GM21825 (cell line): ENCODE results near the gene FGFRL1.

Experiments
- ATAC-seq: cut with Tn5 transposase; IDR thresholded peaks from one replicate; pipeline ENCODE4 v1.9.1; 2021; ENCODE audit warnings: mild to moderate bottlenecking, moderate library complexity; ENCODE audit not compliant: unreplicated experiment

The FGFRL1 gene

DNA sequence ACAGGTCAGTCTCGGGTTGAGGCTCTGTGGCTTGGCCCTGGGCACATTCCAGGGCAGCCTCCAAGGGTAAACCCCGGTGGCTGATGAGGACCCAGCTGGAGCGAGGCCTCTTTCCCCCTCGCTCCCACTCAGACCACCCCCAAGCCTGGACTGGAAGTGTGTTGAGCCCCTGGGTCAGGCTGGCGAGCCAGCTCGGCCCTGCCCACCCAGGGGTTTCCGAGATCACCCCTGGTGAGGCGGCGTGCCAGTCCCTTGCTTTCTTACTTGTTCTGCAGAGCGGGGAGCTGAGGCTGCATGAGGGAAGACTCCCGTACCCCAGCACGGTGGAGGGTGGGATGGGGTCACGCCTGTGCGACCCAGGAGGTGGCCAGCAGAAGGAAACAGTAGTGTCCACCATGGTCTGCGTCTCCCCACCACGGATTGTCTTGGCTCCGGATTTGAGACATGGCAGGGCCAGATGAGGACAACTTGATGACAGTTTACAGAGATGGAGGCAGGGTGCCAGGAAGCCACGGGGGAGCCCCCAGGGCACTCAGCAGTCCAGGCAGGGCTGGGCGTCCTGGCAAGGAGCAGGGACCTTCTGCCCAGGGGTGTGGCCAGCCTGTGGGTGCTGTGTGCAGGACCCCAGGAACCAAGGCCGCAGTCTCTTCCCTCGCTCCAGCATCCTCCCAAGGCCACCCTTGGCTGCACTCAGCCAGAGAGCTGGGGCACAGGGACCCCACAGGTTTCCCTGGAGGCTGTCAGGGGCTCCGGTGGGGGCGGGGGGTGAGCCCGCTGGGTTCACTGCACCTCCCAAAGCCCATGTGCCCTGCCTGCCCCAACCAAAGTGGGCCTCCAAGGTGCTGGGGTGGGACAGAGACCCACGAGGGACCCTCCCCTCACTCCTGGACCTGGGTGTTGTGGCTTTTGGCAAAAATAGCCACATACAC, 6.6 kb upstream of the FGFRL1 start:
- ATAC-seq = no peak

DNA sequence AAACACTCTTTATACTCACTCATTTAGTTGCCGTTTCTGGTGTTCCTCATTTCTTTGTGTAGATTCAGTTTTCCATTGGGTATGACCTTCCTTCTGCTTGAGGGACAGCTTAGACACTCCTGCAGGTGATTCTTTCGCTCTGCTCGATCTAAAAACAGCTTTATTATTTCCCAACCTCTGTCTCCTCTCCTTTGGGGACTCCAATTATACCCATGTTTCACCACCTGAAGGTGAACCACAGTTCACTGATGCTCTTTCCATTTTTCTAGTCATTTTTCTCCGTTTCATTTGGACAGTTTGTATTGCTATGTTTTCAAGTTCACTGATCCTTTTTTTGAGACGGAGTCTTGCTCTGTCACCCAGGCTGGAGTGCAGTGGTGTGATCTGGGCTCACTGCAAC, 4.6 kb upstream of the FGFRL1 start:
- ATAC-seq = no peak

DNA sequence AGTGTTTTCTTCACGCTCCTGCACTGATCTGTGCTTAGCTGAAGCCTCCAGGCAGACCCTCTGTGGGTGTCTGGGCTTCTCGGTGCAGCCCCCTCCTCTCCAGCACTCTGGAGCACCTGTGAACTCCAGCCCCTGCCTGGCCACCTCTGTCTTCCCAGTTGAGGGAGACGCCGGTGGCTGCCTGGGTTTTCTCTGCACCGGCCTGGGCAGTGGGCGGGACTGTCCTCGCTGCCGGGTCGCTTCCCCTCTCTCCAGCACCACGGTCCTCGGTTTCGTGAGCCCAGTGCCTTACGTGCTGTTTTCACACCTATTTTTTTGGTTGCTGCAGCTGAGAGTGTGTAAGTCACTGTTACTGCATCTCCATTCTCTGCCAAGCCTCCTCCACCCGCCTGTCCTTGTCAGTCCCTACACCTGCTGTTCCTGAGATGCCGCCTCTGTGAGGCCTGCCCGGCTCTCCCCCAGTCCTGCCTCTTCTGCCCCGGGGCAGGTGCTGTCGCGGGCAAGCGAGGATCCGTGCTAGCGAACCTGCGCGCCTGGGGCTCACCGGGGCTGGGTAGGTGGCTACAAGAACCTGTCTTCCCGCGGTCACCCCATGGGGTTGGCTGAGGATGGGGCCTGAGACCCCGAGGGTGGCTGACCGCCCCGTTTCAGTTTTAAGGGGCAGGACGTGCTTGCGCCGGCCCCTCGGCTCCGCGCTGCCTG, 2.4 kb upstream of the FGFRL1 start:
- ATAC-seq = peak; percentile 13

DNA sequence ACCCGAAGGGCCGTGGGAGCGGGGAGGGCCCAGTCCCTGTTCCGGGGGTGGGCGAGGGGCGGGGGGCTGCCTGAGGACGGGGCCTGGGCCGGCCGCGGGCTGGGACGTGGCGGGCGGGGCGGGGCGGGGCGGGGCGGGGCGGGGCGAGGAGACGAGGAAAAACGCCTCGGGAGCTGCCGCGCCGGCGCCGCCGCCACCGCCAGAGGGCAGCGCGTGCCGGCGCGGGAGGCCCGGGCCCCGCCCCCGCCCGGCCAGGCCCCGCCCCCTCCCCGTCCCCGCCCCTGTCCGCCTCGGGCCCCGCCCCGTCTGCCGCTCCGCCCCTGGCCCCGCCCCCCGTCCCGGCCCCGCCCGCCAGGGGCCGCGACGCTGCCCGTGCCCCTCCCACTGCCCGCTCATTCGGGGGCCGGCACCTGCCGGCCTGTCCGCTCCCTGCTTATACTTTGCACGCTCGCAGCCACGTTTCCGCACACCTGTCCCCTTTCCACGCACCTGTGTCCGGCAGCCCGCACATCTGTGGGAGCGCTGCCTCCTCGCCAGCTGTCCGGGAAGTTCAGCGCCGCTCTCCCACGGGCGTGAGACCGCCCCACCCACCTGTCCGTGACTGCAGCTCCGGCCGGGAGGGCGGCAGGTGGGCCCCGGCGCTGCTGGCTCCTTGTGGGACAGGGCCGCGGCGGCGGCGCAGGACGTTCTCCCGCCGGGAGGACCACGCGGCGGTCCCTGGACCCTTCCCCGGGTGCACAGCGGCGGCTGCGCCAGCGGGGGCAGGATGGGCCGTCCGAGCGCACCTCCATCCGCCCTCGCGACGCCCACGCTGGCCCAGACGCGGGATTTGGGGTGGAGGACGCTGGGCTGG, 1.7 kb upstream of the FGFRL1 start:
- peak; percentile 32 for ATAC-seq

DNA sequence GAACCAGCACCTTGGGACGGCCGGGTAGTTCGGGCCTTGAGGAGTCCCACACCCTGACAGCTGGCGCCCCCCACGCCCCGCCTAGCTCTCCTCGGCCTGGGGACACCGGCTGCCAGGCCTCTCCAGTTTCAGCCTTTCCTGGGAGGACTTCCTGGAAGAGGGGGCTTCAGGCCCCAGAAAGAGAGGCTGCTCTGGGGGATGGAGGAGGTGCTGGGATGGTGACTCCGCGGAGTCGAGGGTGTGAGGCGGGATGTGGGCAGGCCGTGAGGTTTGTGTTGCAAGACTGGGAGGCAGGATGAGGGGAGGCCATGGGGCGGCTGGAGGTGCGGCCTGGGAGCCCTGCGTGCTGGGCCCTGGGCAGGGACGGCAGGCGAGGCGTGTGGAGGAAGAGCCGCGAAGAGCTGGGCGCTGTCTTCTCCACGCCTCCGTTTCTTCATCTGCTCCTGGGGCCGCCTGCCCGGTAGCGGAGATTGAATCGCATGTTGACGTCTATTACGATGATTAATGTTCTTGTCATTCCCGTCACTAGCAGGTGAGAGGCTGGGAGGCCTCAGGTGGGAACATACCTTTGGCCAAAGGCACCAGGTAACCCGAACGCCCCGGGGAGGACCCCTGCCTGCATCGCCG, 918 bp upstream of the FGFRL1 start:
- ATAC-seq = no peak

DNA sequence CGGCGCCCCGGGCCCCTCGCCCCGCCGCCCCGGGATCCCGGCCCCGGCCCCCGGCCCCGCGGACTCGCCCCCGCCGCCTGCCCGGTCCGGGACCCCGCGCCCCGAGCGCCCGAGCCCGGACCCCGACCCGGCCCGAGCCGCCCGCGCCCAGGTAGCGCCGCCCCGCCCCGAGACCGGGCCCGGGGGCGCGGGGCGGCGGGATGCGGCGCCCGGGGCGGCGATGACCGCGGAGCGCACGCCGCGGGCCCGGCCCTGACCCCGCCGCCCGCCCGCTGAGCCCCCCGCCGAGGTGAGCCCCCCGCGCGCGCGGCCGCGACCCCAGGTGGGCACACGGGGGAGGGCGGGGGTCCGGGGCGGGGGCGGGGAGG, 224 bp downstream of the FGFRL1 start:
- no peak for ATAC-seq

DNA sequence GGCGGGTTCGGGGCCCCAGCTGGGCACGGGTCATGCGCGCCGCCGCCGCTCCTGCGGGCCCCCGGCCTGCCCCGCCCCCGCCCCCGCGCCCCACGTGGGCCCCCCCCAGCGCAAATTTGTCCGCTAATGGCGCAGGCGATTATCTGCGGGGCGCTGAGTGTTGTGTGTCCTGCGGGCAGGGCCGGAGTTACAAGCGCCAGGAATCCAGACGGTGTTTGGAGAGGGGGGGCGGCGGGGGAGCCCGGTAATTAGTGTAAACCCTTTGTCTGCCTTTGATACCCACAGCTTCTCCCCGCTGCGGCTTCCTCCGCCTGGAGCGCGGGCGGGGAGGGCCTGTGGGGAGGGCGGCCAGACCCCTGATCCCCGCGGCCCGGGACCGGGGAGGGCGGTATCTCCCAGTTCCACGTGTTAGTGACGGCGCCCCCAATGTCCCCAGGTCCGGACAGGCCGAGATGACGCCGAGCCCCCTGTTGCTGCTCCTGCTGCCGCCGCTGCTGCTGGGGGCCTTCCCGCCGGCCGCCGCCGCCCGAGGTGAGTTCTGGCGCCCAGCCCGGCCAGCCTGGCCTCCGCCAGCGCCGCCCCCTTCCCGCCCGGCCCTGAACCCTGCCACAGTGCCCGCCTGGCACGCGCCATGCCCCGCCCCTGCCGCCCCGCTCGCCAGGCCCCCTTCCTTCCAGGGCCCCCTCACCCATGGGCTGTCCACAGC, 761 bp downstream of the FGFRL1 start:
- ATAC-seq = no peak

DNA sequence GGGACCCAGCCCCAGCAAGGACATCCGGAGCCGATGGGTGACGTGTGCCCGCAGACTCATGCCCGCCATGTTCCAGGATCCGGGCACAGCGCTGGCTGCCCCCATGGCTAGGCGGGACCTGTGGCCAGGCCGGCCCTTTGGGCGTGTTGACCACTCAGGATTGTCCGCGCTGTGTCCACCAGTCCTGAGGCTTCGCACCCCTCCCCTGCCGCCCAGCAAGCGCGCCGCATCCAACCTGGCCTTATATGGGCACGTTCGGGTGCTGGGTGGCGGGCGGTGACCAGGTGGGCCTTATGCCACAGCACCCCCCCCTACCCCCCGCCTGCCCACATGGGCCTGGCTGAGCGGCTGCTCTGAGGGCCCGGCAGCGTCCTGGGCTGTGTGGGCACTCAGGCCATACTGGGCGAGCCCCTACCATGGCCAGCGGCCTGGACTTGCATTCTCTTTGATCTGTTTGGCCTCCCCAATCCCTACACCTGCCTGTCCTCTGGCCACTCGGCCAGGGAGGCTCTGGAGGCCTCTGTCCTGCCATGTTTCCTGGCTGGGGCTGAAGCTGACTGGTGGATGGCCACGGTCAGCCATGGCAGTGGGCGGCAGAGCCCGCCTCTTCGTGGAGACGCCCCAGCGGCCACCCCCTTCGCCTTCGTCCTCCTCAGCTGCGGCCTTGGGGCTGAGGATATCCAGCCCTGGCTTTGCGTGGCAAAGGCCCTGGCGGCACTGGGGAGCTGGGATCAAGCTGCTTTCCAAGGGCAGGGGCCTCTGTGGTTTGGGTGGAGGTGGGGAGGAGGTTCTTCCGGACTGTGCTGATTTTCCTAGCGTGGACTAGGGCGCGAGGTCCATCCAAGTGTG, 2.0 kb downstream of the FGFRL1 start:
- no peak for ATAC-seq

DNA sequence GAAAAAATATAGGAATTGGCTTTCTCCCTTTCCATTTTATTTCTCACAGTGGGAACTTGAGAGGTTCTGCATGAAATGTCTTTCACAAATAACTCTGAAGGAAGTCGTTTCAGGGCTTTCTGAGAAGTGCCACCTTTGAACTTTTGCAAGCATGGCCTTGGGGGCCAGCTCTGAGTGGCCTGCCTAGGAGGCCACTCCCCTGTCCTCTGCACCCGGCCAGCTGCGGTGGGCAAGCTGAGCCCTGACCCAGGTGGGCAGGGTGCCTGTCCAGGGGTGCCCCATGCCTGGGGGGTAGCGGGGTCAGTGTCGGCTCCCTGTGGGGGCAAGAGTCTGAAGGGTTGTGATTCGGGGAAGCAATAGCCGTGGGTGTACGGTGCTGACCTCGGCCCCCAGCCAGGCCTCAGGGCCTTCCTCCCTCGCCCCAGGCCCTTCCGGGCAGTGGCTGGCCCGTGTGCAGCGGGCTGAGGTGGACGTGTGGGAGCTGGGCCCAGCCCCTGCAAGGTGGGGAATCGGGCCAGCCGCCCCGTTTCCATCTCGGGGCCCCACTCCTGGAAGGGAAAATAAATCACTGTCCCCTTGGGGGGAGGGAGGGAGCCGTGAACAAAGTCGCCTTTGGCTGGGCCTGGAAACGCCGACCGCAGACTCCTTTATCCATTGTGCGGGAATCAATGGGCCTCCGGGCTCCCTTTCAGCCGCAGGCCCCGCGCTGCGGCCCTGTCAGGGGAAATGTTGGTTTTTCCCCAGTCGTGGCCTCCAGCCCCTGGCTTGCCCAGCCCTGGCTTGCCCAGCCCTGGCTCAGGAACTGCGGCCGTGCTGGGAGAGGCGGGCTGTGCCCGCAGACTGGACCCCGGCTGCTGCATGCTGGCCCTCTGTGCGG, 3.1 kb downstream of the FGFRL1 start:
- no peak for ATAC-seq

DNA sequence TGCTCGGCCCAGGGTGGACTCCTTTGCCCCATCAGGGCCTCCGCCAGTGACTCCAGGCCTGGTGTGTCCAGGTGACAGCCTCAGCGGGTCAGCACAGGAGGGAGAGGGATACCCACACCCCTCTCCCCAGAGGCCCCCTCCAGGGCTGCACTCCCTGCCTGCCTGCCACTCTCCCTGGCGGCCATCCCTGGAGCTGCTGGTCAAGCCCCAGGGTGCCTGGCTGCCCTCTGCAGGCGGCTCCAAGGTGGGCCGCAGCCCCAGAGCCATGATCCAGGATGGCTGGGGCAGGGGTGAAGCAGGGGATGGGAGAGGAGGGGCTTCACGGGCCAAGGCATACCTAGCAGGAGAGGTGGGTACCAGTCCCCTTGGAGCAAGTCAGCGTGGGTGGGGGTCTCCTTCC, 3.8 kb downstream of the FGFRL1 start:
- ATAC-seq = no peak

DNA sequence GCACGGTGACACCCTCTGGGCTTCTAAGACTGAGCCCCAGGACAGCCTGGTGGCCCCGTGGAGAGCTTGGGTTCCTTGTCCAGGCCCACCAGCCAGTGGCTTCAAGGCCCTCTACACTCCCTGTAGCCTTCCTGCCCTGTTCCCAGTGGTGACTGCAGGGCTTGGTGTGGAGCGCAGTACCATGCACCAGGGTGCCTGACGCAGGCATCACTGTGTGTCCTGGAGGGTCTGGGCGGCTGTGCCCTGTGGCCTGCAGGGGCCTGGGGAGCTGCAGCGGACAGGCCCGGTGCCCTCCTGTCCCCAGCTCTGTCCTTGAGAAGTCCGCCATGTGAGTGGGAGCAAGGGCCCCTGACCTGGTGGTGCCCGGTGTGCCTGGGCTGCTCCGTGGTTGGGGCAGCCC, 4.3 kb downstream of the FGFRL1 start:
- ATAC-seq = no peak

DNA sequence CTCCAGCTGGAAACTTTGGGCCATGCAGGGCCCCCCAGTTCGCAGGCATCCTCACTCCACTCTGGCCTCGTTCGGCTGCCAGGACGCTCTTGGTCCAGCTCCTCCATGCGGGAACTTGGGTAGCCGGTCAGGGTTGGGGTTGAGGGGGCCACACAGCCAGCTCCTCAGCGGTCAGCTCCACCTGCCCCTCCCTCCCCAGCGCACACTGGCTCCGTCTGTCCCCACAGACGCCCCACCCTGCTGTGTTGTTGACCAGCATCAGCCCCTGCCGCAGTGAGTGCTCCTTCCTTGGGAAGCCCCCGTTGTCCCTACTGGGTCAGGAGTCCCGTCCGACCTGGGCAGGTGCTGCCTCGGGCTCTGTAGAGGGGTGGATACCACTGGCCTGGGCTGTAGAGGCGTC, 5.8 kb downstream of the FGFRL1 start:
- ATAC-seq = no peak

DNA sequence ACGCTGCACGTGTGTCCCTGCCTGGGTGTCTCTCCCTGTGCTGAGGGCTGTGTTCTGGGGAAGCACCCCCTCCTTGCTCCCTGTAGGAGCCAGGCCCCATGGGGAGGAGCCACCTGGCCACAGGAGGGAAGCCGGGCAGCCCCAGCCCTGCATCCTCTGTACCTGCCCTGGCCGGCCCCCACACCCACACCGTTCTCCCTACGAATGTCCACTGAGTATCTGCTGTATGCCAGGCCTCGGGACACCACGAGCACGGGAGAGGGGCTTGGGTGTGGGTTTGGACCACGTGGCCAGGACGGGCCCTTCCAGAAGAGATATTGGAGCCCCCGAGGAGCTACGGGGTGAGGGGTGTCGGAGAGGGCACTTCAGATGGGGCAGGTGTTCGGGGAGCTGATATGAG, 6.3 kb downstream of the FGFRL1 start:
- no peak for ATAC-seq

DNA sequence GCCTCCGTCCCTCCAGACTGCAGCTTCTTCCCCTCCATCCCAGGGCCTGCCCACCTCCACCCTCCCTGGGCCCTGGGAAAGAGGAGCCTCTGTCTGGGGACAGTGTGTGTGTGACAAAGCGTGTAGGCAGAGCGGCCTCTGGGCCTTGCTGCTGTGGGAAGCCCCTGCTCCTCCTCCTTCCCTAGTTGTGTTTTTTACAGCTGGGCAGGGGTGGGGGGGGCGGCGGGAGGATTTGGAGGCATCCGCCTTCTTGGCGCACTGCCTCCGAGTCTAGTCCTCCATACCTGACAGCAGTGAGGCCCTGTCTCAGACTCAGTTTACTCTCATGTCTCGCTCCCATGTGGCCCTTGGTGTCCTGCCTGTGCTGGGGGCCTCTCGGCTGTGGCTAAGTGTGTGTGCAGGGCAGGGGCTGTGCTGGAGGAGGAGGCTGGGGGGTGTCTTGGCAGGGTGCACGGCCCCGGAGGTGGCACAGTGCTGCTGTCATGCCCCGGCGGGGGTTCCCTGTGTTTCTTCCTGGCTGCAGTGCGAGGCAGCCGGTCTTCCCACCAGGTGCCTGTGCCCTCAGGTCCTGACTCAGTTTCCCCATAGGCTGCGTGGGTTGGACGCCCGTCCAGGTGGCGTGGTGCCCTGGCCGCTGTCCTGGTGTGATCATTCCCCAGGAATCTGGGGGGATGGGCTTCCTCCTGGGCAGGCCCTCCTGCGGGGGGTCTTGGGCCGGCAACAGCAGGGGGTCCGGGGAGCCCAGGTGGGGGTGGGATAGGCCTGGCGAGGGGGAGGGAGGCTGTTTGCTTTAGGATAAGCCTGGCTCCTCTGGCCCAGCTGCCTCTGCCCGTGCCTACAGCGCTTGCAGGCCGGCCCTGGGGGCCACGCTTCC, 7.0 kb downstream of the FGFRL1 start:
- no peak for ATAC-seq

DNA sequence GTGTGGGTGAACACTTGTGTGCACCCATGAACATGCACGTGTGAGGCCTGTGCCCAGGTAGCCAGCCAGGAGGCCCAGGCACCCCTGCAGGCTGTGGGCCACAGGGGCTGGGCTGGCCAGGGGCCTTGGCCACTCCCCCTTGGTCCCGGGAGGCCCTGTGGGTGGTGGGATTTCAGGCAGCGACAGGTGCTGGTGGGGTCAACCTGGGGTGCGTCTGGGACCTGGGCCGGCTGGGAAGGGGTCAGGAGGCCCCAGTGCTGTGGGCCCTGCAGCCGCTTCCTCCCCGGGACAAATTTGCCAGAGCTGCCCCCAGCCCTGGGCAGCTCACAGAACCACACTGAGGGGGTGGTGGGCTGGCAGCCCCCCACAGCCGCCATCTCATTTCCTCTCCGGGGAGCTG, 7.9 kb downstream of the FGFRL1 start:
- no peak for ATAC-seq

DNA sequence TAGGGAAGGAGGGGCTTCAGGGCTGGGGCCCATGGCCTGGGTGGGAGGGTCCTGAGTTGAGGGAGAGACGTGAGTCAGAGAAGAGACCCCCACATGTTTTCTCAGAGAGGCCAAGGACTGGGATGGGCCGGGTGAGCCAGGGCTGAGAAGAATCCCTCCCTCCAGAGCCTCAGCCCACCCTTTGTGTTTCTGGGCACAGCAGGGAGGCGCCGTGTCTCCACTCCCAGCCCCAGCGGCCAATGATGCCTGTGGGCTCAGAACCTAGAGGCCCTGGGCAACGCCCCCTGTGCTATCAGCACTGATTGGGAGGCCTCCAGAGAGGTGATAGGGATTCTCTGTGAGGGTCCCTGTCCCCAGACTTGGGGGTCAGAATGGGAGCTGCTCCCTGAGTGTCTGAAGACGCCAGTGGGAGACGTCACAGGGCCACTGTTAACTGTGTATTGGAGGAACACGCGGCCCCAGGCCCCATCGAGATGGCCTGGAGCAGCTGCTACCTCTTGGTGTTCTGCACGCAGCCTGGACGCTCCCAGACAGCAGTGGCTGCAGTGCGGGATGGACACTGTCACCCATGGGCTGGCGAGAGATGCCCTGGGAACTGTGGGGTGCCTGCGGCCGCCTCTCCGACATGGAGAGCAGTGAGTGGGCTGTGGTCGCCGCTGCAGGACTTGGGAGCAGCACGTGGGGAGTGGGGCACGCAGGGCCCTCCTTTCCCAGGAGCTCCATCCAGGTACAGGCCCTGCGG, 8.5 kb downstream of the FGFRL1 start:
- no peak for ATAC-seq
